Measurements from ENCODE around the gene PLEKHH3. TPM values are rescaled to one million over a fixed set of nuclear protein-coding genes. Genes with fewer than 3 reads are reported as not detected.

PLEKHH3 gene
- total RNA-seq, 1 experiment from 2014 or later: 66.3 TPM

GRCh38 chr17:42685831-42686230, 9.0 kb upstream of the PLEKHH3 start:
- TF ChIP-seq JUND (IDR thresholded peaks at IDR 0.05): no peak
- no peak for TF ChIP-seq TCF7L2 (IDR thresholded peaks at IDR 0.05; ENCODE audit: borderline replicate concordance, extremely low read depth, insufficient read depth, insufficient read length)
- TF ChIP-seq ATF3 (IDR thresholded peaks at IDR 0.05): no peak
- no peak for TF ChIP-seq CEBPB (IDR thresholded peaks at IDR 0.05; ENCODE audit: low read depth)
- TF ChIP-seq, protein P1, sequence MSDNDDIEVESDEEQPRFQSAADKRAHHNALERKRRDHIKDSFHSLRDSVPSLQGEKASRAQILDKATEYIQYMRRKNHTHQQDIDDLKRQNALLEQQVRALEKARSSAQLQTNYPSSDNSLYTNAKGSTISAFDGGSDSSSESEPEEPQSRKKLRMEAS (IDR thresholded peaks at IDR 0.05): no peak
- DNase-seq (ENCODE audit: low read depth, low spot score) (no peak), ATAC-seq (no peak)
- ChIA-PET RAD21 (ENCODE audit: low non-redundant PET in 1 of 2, low total read pairs in 2 of 2, uncharacterized antibody in 2 of 2, unreplicated experiment in 2 of 2) (no interaction called here), POLR2A (no interaction called here), CTCF (no interaction called here)
- no peak overlapping the region for H2AFZ ChIP-seq (ENCODE audit: low read depth, low read length, poor library complexity, severe bottlenecking)
- H3K36me3 ChIP-seq (ENCODE audit: control insufficient read depth in 1 of 2, insufficient read depth in 2 of 2, low read length in 2 of 2): no peaks in the 10 kb centered on the region
- no peak overlapping the region for H3K4me3 ChIP-seq (replicated peaks in 1 of 2; ENCODE audit: low read depth in 1 of 2, low read length in 2 of 2)
- peaks cover 19 to 24% of the 10 kb centered on the region in 2 experiments for H3K4me1 ChIP-seq (ENCODE audit: control insufficient read depth in 1 of 2, insufficient read depth in 2 of 2, low read length in 2 of 2)
- H3K9me2 ChIP-seq (ENCODE audit: insufficient read depth): no peaks in the 10 kb centered on the region
- H3K9me3 ChIP-seq (ENCODE audit: control insufficient read depth in 1 of 2, insufficient read depth in 1 of 2, low read depth in 1 of 2, low read length in 2 of 2): no peaks in the 10 kb centered on the region
- intact Hi-C loops (cut with micrococcal nuclease): no loop called here
- H3K27ac ChIP-seq (ENCODE audit: low read depth, low read length): no peak overlapping the region
- no peak overlapping the region for H3K4me2 ChIP-seq (ENCODE audit: low read length)
- H3K79me2 ChIP-seq (ENCODE audit: insufficient read depth, low read length): no peaks in the 10 kb centered on the region
- BruUV-seq (replicated peaks): no TSS peak
- no peaks in the 10 kb centered on the region for H4K20me1 ChIP-seq (ENCODE audit: insufficient read depth)
- no peak overlapping the region for H3K9ac ChIP-seq (ENCODE audit: low read length)
- H3K27me3 ChIP-seq (ENCODE audit: insufficient read depth, low read length): no peaks in the 10 kb centered on the region

DNA sequence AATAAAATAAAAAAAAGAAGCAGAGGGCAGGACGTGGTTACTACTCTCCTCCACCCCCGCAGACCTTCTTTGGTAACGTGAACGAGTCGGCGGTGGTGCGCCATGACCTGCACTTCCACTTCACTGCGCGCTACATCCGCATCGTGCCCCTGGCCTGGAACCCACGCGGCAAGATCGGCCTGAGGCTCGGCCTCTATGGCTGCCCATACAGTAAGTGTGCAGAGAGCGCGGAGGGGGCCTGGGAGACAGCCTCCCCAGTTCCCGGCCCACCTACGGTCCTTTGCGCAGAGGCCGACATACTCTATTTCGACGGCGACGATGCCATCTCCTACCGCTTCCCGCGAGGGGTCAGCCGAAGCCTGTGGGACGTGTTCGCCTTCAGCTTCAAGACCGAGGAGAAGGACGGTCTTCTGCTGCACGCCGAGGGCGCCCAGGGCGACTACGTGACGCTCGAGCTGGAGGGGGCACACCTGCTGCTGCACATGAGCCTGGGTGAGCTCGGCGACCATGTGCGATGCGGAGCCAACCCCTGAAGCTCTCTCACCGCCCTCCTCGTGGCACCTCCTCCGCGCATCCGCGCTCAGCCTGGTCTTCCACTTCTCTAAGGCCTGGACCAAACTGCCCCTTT, 8.2 kb upstream of the PLEKHH3 start:
- Histone ChIP-seq H3K9me3 (ENCODE audit: control insufficient read depth in 1 of 2, insufficient read depth in 1 of 2, low read depth in 1 of 2, low read length in 2 of 2) (no peaks in the 10 kb centered on the region), H3K9ac (ENCODE audit: low read length) (no peak overlapping the region), H3K4me1 (ENCODE audit: control insufficient read depth in 1 of 2, insufficient read depth in 2 of 2, low read length in 2 of 2) (peaks cover 26 to 31% of the 10 kb centered on the region in 2 experiments), H4K20me1 (ENCODE audit: insufficient read depth) (no peaks in the 10 kb centered on the region), H3K4me3 (replicated peaks in 1 of 2; ENCODE audit: low read depth in 1 of 2, low read length in 2 of 2) (no peak overlapping the region), H3K27me3 (ENCODE audit: insufficient read depth, low read length) (no peaks in the 10 kb centered on the region), H3K9me2 (ENCODE audit: insufficient read depth) (no peaks in the 10 kb centered on the region), H3K79me2 (ENCODE audit: insufficient read depth, low read length) (no peaks in the 10 kb centered on the region), H3K36me3 (ENCODE audit: control insufficient read depth in 1 of 2, insufficient read depth in 2 of 2, low read length in 2 of 2) (no peaks in the 10 kb centered on the region), H3K4me2 (ENCODE audit: low read length) (no peak overlapping the region), H3K27ac (ENCODE audit: low read depth, low read length) (no peak overlapping the region), H2AFZ (ENCODE audit: low read depth, low read length, poor library complexity, severe bottlenecking) (no peak overlapping the region)
- CTCF ChIA-PET: no interaction called here
- DNase-seq (ENCODE audit: low read depth, low spot score): no peak
- no TSS peak for BruUV-seq (replicated peaks)
- RAD21 ChIA-PET (ENCODE audit: low non-redundant PET in 1 of 2, low total read pairs in 2 of 2, uncharacterized antibody in 2 of 2, unreplicated experiment in 2 of 2): no interaction called here
- intact Hi-C loops (cut with micrococcal nuclease): no loop called here
- POLR2A ChIA-PET: interaction anchor here (0.6 kb wide), 1 partner anchor 280 kb away, joined by 3 read pairs; no protein-coding TSS in a partner anchor
- no peak for ATAC-seq
- TF ChIP-seq ELF1 (IDR thresholded peaks at IDR 0.05; ENCODE audit: borderline replicate concordance, low read depth) (no peak), ATF3 (IDR thresholded peaks at IDR 0.05) (no peak), FOSL1 (IDR thresholded peaks at IDR 0.05; ENCODE audit: low read depth) (no peak), POLR2AphosphoS5 (IDR thresholded peaks at IDR 0.05; ENCODE audit: low read depth, low read length) (no peak), TCF7L2 (IDR thresholded peaks at IDR 0.05; ENCODE audit: borderline replicate concordance, extremely low read depth, insufficient read depth, insufficient read length) (no peak), SRF (IDR thresholded peaks at IDR 0.05; ENCODE audit: low read depth) (no peak), SIN3A (IDR thresholded peaks at IDR 0.05; ENCODE audit: low read depth) (no peak), YY1 (IDR thresholded peaks at IDR 0.05; ENCODE audit: extremely low read depth, insufficient replicate concordance, low read depth, low read length) (no peak), ZFX (IDR thresholded peaks at IDR 0.05) (no peak), CBX3 (IDR thresholded peaks at IDR 0.05; ENCODE audit: low read depth) (no peak), CEBPB (IDR thresholded peaks at IDR 0.05; ENCODE audit: low read depth) (no peak), EGR1 (IDR thresholded peaks at IDR 0.05; ENCODE audit: low read depth) (no peak), ZNF274 (IDR thresholded peaks at IDR 0.05; ENCODE audit: low read depth, low read length) (no peak), POLR2A (IDR thresholded peaks at IDR 0.05; ENCODE audit: borderline replicate concordance, extremely low read depth, insufficient read depth, insufficient read length) (no peak)
- TF ChIP-seq, protein P1 (IDR thresholded peaks at IDR 0.05): no peak
- TF ChIP-seq, protein P2, sequence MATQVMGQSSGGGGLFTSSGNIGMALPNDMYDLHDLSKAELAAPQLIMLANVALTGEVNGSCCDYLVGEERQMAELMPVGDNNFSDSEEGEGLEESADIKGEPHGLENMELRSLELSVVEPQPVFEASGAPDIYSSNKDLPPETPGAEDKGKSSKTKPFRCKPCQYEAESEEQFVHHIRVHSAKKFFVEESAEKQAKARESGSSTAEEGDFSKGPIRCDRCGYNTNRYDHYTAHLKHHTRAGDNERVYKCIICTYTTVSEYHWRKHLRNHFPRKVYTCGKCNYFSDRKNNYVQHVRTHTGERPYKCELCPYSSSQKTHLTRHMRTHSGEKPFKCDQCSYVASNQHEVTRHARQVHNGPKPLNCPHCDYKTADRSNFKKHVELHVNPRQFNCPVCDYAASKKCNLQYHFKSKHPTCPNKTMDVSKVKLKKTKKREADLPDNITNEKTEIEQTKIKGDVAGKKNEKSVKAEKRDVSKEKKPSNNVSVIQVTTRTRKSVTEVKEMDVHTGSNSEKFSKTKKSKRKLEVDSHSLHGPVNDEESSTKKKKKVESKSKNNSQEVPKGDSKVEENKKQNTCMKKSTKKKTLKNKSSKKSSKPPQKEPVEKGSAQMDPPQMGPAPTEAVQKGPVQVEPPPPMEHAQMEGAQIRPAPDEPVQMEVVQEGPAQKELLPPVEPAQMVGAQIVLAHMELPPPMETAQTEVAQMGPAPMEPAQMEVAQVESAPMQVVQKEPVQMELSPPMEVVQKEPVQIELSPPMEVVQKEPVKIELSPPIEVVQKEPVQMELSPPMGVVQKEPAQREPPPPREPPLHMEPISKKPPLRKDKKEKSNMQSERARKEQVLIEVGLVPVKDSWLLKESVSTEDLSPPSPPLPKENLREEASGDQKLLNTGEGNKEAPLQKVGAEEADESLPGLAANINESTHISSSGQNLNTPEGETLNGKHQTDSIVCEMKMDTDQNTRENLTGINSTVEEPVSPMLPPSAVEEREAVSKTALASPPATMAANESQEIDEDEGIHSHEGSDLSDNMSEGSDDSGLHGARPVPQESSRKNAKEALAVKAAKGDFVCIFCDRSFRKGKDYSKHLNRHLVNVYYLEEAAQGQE (IDR thresholded peaks at IDR 0.05; ENCODE audit: low read depth): no peak

Data from HCT116 (cell line).